ENCODE measurements around the gene ZNF414. TPM values are rescaled to one million over a fixed set of nuclear protein-coding genes. Genes with fewer than 3 reads are reported as not detected.

ZNF414 gene
- total and polyA plus RNA-seq, 10 of the 15 experiments (the other 5 are each of a cell fraction or from before 2014, with no cell fraction given), result 0.16 to 23.7 (median 5.3) TPM; not detected in 1

GRCh38 chr19:8500158-8500557, 13.8 kb downstream of the ZNF414 start (continued):
- TF ChIP-seq ZNF622 (IDR thresholded peaks at IDR 0.05) (no peak), GATAD2B (conservative IDR thresholded peaks at IDR 0.05; ENCODE audit: low read depth) (no peak), LARP7 (IDR thresholded peaks at IDR 0.05) (no peak)

- in situ Hi-C loops (cut with MboI), result no loop called here
- SMC1A ChIA-PET (ENCODE audit: uncharacterized antibody, unreplicated experiment), result no interaction called here
- TF ChIP-seq CBX5 (IDR thresholded peaks at IDR 0.05; ENCODE audit: low read depth) (no peak), SMARCA5 (IDR thresholded peaks at IDR 0.05) (no peak), MYB (IDR thresholded peaks at IDR 0.05; ENCODE audit: borderline replicate concordance, low read depth, low read length) (no peak), NFXL1 (IDR thresholded peaks at IDR 0.05; ENCODE audit: borderline replicate concordance) (no peak), NR2C1 (IDR thresholded peaks at IDR 0.05) (no peak), GABPA (IDR thresholded peaks at IDR 0.05; ENCODE audit: low read depth) (no peak), MEF2B (IDR thresholded peaks at IDR 0.05; ENCODE audit: partially characterized antibody, poor library complexity, severe bottlenecking) (no peak), ZBTB11 (CRISPR knock-in tag; IDR thresholded peaks at IDR 0.05) (no peak), NKRF (conservative IDR thresholded peaks at IDR 0.05) (no peak), MYC (IDR thresholded peaks at IDR 0.05; ENCODE audit: insufficient read depth, insufficient read length, insufficient replicate concordance, low read length, severe bottlenecking) (no peak), MLLT1 (IDR thresholded peaks at IDR 0.05) (no peak), ZNF207 (IDR thresholded peaks at IDR 0.05; ENCODE audit: borderline replicate concordance) (no peak)
These were observed 14.7 kb downstream of the ZNF414 start for GRCh38 chr19:8499048-8499833.

More at GRCh38 chr19:8499048-8499833, 14.7 kb downstream of the ZNF414 start:
- BruUV-seq (replicated peaks), result no TSS peak
- FAIRE-seq (no peak), ATAC-seq (no peak), DNase-seq (ENCODE audit: low read depth, low spot score) (no peak)
- no peaks in the 10 kb centered on the region for H3K79me2 ChIP-seq (ENCODE audit: control insufficient read depth, insufficient read depth, low read length)
- no peaks in the 10 kb centered on the region; a peak in 1 of 4 replicates for H3K27me3 ChIP-seq (replicated peaks in 1 of 2; ENCODE audit: control insufficient read depth in 2 of 2, insufficient read depth in 2 of 2, low read length in 1 of 2)
- CTCF ChIA-PET, result no interaction called here
- H3K27ac ChIP-seq (ENCODE audit: control insufficient read depth, insufficient read depth), result no peak overlapping the region
- no peaks in the 10 kb centered on the region for H3K9me3 ChIP-seq (replicated peaks; ENCODE audit: control insufficient read depth, insufficient read depth, low read length)
- H2AFZ ChIP-seq (ENCODE audit: control insufficient read depth, low read depth, low read length), result no peak overlapping the region
- intact Hi-C loops (cut with micrococcal nuclease; ENCODE audit: unreplicated experiment), result no loop called here
- no peak overlapping the region for H3K4me2 ChIP-seq (ENCODE audit: control insufficient read depth, insufficient read depth)
- WGBS (ENCODE audit: insufficient coverage, insufficient replicate concordance, low lambda C conversion rate, missing lambda C conversion rate), result 76% methylated on average over 41 of the region's 41 CpGs
- RAD21 ChIA-PET (ENCODE audit: unreplicated experiment), result interaction anchor here (0.6 kb wide), 1 partner anchor 84 kb away, joined by 3 read pairs; no protein-coding TSS in a partner anchor
- POLR2A ChIA-PET, result no interaction called here
- H3K9ac ChIP-seq (ENCODE audit: control insufficient read depth, insufficient read depth, low read length), result no peak overlapping the region
- H3K4me3 ChIP-seq, result no peak overlapping the region
- no peaks in the 10 kb centered on the region for H3K36me3 ChIP-seq (ENCODE audit: control insufficient read depth in 2 of 2, insufficient read depth in 2 of 2, low read length in 1 of 2)
- H3K4me1 ChIP-seq (ENCODE audit: control insufficient read depth, insufficient read depth, low read length), result no peaks in the 10 kb centered on the region
- no peaks in the 10 kb centered on the region for H4K20me1 ChIP-seq (ENCODE audit: control insufficient read depth, insufficient read depth)

All from GM12878 (cell line).